ENCODE data around the gene SLC35D3.

DNA sequence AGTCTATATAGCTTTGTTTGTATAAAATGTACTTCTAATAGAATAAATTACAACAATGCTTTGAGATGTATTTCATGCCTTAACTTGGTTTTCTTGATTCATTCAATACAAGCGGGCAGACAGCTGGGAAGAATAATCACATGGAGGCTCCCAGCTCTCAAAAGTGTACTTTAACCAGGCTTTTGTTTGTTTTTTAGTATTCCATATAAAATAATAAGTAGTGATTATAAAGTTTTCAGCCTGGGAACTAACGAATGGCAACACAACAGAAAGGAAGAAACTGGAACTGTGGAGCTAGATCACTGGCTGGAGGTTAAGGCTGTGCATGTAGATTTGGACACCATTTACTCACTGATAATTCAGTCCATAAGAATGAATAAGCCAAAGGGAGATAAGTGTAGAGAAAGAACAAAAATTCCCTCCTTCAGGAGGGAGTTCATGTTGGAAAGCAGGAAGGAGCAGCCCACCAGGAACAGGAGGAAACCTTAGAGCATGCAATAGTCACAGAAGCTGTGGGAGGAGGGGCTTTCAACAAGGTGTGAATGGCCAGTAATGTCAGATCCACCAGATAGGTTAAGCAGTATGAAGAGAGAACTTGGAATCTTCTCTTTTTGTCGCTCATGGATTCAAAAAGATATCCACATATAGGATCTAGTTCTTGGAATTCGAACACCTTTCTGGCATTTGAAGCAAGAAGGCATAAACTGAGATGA lies 41.2 kb upstream of the SLC35D3 start:
- TF ChIP-seq, protein P1, sequence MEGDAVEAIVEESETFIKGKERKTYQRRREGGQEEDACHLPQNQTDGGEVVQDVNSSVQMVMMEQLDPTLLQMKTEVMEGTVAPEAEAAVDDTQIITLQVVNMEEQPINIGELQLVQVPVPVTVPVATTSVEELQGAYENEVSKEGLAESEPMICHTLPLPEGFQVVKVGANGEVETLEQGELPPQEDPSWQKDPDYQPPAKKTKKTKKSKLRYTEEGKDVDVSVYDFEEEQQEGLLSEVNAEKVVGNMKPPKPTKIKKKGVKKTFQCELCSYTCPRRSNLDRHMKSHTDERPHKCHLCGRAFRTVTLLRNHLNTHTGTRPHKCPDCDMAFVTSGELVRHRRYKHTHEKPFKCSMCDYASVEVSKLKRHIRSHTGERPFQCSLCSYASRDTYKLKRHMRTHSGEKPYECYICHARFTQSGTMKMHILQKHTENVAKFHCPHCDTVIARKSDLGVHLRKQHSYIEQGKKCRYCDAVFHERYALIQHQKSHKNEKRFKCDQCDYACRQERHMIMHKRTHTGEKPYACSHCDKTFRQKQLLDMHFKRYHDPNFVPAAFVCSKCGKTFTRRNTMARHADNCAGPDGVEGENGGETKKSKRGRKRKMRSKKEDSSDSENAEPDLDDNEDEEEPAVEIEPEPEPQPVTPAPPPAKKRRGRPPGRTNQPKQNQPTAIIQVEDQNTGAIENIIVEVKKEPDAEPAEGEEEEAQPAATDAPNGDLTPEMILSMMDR (IDR thresholded peaks at IDR 0.05; ENCODE audit: poor library complexity): no peak
- TF ChIP-seq EZH2 (IDR thresholded peaks at IDR 0.05; ENCODE audit: borderline replicate concordance): no peak

Data from hepatocyte (in vitro differentiated cells).